ENCODE measurements around the gene C9orf43. TPM values are rescaled to one million over a fixed set of nuclear protein-coding genes. Genes with fewer than 3 reads are reported as not detected.

The C9orf43 gene
- total and polyA plus RNA-seq, 9 of the 15 experiments (the other 6 are each of a cell fraction or from before 2014, with no cell fraction given), result 0.21 to 0.58 (median 0.33) TPM

DNA sequence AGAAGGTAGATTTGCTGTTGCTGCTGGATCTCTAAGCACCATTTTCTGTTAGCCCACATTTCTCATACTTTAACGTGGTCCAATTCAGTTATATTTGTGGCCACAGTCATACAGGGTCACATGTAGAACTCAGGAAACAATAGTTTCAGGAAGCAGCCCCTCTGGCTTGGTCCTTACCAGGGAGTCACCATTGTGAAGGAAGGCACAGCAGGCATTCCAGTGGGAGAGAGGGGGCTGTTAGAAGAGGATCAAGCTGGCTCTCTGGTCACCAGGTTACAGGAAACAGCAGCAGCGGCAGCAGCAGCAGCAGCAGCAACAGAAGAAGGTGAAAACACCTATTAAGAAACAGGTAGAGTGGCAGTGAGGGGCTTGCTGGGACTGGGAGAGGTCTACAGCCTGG, 14.5 kb downstream of the C9orf43 start:
- Histone ChIP-seq H3K9me3 (replicated peaks; ENCODE audit: control insufficient read depth, insufficient read depth, low read depth, low read length) (no peaks in the 10 kb centered on the region), H3K9ac (ENCODE audit: insufficient read depth in 1 of 2, low read depth in 2 of 2, low read length in 2 of 2) (no peak overlapping the region; a peak in 1 of 4 replicates), H3K4me2 (ENCODE audit: insufficient read depth, low read length) (no peak overlapping the region), H3K27ac (ENCODE audit: extremely low read depth, low read depth, low read length) (no peak overlapping the region), H3K36me3 (ENCODE audit: control insufficient read depth, insufficient read depth, low read length) (no peaks in the 10 kb centered on the region), H3K79me2 (ENCODE audit: control insufficient read depth, insufficient read depth, low read length) (no peaks in the 10 kb centered on the region), H3K4me3 (no peak overlapping the region), H3K9me1 (ENCODE audit: control insufficient read depth, insufficient read depth, low read length) (no peaks in the 10 kb centered on the region), H3K4me1 (replicated peaks in 1 of 2; ENCODE audit: control insufficient read depth in 2 of 2, insufficient read depth in 2 of 2, low read length in 2 of 2) (no peaks in the 10 kb centered on the region), H2AFZ (ENCODE audit: low read depth, low read length) (no peak overlapping the region), H3K27me3 (ENCODE audit: control insufficient read depth in 2 of 2, insufficient read depth in 2 of 2, low read length in 2 of 2) (peaks cover 10 to 13% of the 10 kb centered on the region in 2 experiments; a peak in 3 of 5 replicates), H4K20me1 (replicated peaks; ENCODE audit: control insufficient read depth, insufficient read depth, low read length) (no peaks in the 10 kb centered on the region)
- BruUV-seq (replicated peaks), result no TSS peak
- WGBS (ENCODE audit: insufficient coverage, low coverage, missing lambda C conversion rate), result 0% methylated on average over 2 of the region's 2 CpGs
- no peak for FAIRE-seq
- ChIA-PET POLR2A (interaction anchor here (2.0 kb wide), 1 partner anchor 13 kb away, joined by 5 read pairs; no protein-coding TSS in a partner anchor), CTCF (ENCODE audit: low intra/inter-chr PET ratio) (no interaction called here)
- DNase-seq (ENCODE audit: extremely low read depth in 1 of 4, low spot score in 3 of 4), result no peak
- TF ChIP-seq ZNF77 (CRISPR knock-in tag; IDR thresholded peaks at IDR 0.05), result no peak
- no peak for TF ChIP-seq MYC (IDR thresholded peaks at IDR 0.05; ENCODE audit: low read depth, low read length)
- no peak for TF ChIP-seq MYC (CRISPR knock-in tag; IDR thresholded peaks at IDR 0.05; ENCODE audit: borderline replicate concordance, low read depth)
- TF ChIP-seq MAFG (tag; conservative IDR thresholded peaks at IDR 0.05), result no peak
- no peak for TF ChIP-seq HDAC8 (tag; IDR thresholded peaks at IDR 0.05)
- intact Hi-C loops (cut with micrococcal nuclease), result no loop called here
- in situ Hi-C loops (cut with MboI), result no loop called here
- no peak for ATAC-seq

DNA sequence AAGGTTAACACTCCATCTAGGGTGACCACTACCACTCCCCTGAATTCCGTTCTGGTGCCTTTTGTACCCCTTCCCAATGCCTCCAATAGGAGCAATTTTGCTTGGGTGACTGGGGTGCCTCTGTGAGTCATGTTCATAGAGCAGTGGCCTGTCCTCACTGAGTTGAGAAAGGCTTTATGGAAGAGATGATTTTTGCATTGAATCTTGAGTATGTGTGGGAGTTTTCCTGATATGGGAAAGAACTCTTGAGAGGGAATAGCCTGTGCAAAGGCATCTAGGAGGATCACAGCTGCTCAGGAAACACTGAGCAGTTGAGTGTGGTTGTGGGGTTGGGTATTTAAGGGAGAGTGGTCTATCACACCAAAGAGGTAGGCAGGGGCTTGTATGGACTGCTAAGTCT, 16.2 kb downstream of the C9orf43 start:
- Histone ChIP-seq H3K4me2 (ENCODE audit: insufficient read depth, low read length) (no peak overlapping the region), H4K20me1 (replicated peaks; ENCODE audit: control insufficient read depth, insufficient read depth, low read length) (no peaks in the 10 kb centered on the region), H3K9me1 (ENCODE audit: control insufficient read depth, insufficient read depth, low read length) (no peaks in the 10 kb centered on the region), H2AFZ (ENCODE audit: low read depth, low read length) (no peak overlapping the region), H3K27me3 (ENCODE audit: control insufficient read depth in 2 of 2, insufficient read depth in 2 of 2, low read length in 2 of 2) (peaks cover 10 to 17% of the 10 kb centered on the region in 2 experiments; a peak in 3 of 5 replicates), H3K4me3 (no peak overlapping the region), H3K79me2 (ENCODE audit: control insufficient read depth, insufficient read depth, low read length) (no peaks in the 10 kb centered on the region), H3K27ac (ENCODE audit: extremely low read depth, low read depth, low read length) (no peak overlapping the region), H3K4me1 (replicated peaks in 1 of 2; ENCODE audit: control insufficient read depth in 2 of 2, insufficient read depth in 2 of 2, low read length in 2 of 2) (no peaks in the 10 kb centered on the region), H3K9ac (ENCODE audit: insufficient read depth in 1 of 2, low read depth in 2 of 2, low read length in 2 of 2) (no peak overlapping the region), H3K36me3 (ENCODE audit: control insufficient read depth, insufficient read depth, low read length) (no peaks in the 10 kb centered on the region), H3K9me3 (replicated peaks; ENCODE audit: control insufficient read depth, insufficient read depth, low read depth, low read length) (no peaks in the 10 kb centered on the region)
- 0% methylated on average over 1 of the region's 1 CpG for WGBS (ENCODE audit: insufficient coverage, low coverage, missing lambda C conversion rate)
- no peak for ATAC-seq
- no TSS peak for BruUV-seq (replicated peaks)
- no peak for FAIRE-seq
- in situ Hi-C loops (cut with MboI), result no loop called here
- ChIA-PET POLR2A (interaction anchor here (1.7 kb wide), 1 partner anchor 17 kb away, joined by 7 read pairs; the partner anchor contains the start of genes C9orf43 and POLE3), CTCF (ENCODE audit: low intra/inter-chr PET ratio) (no interaction called here)
- DNase-seq (ENCODE audit: extremely low read depth in 1 of 4, low spot score in 3 of 4), result no peak
- intact Hi-C loops (cut with micrococcal nuclease), result no loop called here
- TF ChIP-seq, protein P1, sequence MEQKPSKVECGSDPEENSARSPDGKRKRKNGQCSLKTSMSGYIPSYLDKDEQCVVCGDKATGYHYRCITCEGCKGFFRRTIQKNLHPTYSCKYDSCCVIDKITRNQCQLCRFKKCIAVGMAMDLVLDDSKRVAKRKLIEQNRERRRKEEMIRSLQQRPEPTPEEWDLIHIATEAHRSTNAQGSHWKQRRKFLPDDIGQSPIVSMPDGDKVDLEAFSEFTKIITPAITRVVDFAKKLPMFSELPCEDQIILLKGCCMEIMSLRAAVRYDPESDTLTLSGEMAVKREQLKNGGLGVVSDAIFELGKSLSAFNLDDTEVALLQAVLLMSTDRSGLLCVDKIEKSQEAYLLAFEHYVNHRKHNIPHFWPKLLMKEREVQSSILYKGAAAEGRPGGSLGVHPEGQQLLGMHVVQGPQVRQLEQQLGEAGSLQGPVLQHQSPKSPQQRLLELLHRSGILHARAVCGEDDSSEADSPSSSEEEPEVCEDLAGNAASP (IDR thresholded peaks at IDR 0.05), result no peak
- TF ChIP-seq GTF2F1 (IDR thresholded peaks at IDR 0.05; ENCODE audit: low read depth, low read length), result no peak
- no peak for TF ChIP-seq SMARCA4 (IDR thresholded peaks at IDR 0.05)
- TF ChIP-seq, protein P2, sequence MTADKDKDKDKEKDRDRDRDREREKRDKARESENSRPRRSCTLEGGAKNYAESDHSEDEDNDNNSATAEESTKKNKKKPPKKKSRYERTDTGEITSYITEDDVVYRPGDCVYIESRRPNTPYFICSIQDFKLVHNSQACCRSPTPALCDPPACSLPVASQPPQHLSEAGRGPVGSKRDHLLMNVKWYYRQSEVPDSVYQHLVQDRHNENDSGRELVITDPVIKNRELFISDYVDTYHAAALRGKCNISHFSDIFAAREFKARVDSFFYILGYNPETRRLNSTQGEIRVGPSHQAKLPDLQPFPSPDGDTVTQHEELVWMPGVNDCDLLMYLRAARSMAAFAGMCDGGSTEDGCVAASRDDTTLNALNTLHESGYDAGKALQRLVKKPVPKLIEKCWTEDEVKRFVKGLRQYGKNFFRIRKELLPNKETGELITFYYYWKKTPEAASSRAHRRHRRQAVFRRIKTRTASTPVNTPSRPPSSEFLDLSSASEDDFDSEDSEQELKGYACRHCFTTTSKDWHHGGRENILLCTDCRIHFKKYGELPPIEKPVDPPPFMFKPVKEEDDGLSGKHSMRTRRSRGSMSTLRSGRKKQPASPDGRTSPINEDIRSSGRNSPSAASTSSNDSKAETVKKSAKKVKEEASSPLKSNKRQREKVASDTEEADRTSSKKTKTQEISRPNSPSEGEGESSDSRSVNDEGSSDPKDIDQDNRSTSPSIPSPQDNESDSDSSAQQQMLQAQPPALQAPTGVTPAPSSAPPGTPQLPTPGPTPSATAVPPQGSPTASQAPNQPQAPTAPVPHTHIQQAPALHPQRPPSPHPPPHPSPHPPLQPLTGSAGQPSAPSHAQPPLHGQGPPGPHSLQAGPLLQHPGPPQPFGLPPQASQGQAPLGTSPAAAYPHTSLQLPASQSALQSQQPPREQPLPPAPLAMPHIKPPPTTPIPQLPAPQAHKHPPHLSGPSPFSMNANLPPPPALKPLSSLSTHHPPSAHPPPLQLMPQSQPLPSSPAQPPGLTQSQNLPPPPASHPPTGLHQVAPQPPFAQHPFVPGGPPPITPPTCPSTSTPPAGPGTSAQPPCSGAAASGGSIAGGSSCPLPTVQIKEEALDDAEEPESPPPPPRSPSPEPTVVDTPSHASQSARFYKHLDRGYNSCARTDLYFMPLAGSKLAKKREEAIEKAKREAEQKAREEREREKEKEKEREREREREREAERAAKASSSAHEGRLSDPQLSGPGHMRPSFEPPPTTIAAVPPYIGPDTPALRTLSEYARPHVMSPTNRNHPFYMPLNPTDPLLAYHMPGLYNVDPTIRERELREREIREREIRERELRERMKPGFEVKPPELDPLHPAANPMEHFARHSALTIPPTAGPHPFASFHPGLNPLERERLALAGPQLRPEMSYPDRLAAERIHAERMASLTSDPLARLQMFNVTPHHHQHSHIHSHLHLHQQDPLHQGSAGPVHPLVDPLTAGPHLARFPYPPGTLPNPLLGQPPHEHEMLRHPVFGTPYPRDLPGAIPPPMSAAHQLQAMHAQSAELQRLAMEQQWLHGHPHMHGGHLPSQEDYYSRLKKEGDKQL (CRISPR knock-in tag; IDR thresholded peaks at IDR 0.05; ENCODE audit: borderline replicate concordance), result no peak
- TF ChIP-seq POU5F1 (IDR thresholded peaks at IDR 0.05; ENCODE audit: borderline replicate concordance, low read depth, low read length, partially characterized antibody), result no peak
